HL-60 (cell line): ENCODE measurements around the gene PRKCD.

Source experiments
- DNase-seq, 2 experiments: peaks; one replicate each; pipeline ENCODE4 v3.0.0-alpha.2; 2010 to 2020; ENCODE audit warnings: low read depth in 1 of 2, low spot score in 1 of 2
- H3K27ac ChIP-seq: fragments of 250-450 bp; sonication (Bioruptor Pico); replicated peaks from 2 replicates; pipeline ENCODE4 v1.5.1; 2020; ENCODE audit warnings: mild to moderate bottlenecking, moderate library complexity
- H3K27me3 ChIP-seq: fragments of 250-450 bp; sonication (Bioruptor Pico); 2 replicates; pipeline ENCODE4 v1.5.1; 2021; ENCODE audit warnings: mild to moderate bottlenecking, moderate library complexity; ENCODE audit not compliant: insufficient read depth, poor library complexity, severe bottlenecking
- H3K4me3 ChIP-seq: replicated peaks from 2 replicates; pipeline ENCODE4 v1.5.1; 2011; ENCODE audit warnings: mild to moderate bottlenecking, control low read depth, low read length; ENCODE audit not compliant: insufficient read depth
- CTCF ChIP-seq: IDR thresholded peaks from one replicate; pipeline ENCODE4 v1.5.1; 2011; ENCODE audit warnings: low read length, control low read depth, inconsistent platforms; ENCODE audit not compliant: insufficient read depth
- GABPA ChIP-seq: IDR thresholded peaks from 2 replicates; pipeline ENCODE4 v1.6.1; 2012; ENCODE audit warnings: low read depth
- POLR2AphosphoS5 ChIP-seq: IDR thresholded peaks from 2 replicates; pipeline ENCODE4 v1.6.1; 2012; ENCODE audit warnings: low read depth
- REST ChIP-seq: IDR thresholded peaks from 2 replicates; pipeline ENCODE4 v1.6.1; 2012; ENCODE audit warnings: low read depth; ENCODE audit not compliant: insufficient replicate concordance
- SPI1 ChIP-seq: IDR thresholded peaks from 2 replicates; pipeline ENCODE4 v1.6.1; 2012; ENCODE audit warnings: low read depth, mild to moderate bottlenecking, borderline replicate concordance

Gene PRKCD

GRCh38 chr3:53200501-53201498 lies 39.8 kb downstream of the PRKCD start:
- no peak overlapping the region for H3K27ac ChIP-seq
- DNase-seq = no peak
- no peak for TF ChIP-seq SPI1
- TF ChIP-seq CTCF = no peak
- no peak for TF ChIP-seq GABPA
- no peak for TF ChIP-seq REST
- no peak for TF ChIP-seq POLR2AphosphoS5
- H3K27me3 ChIP-seq = no peaks in the 10 kb centered on the region
- no peak overlapping the region for H3K4me3 ChIP-seq

- Histone ChIP-seq H3K4me3 (no peak overlapping the region), H3K27me3 (no peaks in the 10 kb centered on the region), H3K27ac (no peak overlapping the region)
- DNase-seq = no peak
- TF ChIP-seq CTCF (no peak), SPI1 (no peak), REST (no peak)
Measured at GRCh38 chr3:53202331-53203015, 41.5 kb downstream of the PRKCD start.

- Histone ChIP-seq H3K27me3 (no peaks in the 10 kb centered on the region), H3K4me3 (no peak overlapping the region), H3K27ac (0 out of 2 replicates have a peak overlapping the region, but pooled peaks have one; percentile 12)
- no peak for DNase-seq
- TF ChIP-seq SPI1 (peak; percentile 76), GABPA (no peak)
Measured at GRCh38 chr3:53211706-53212702, 51.0 kb downstream of the PRKCD start.

- Histone ChIP-seq H3K27me3 (no peaks in the 10 kb centered on the region), H3K4me3 (no peak overlapping the region), H3K27ac (no peak overlapping the region)
- DNase-seq = no peak
- TF ChIP-seq REST (no peak), SPI1 (no peak), CTCF (no peak), POLR2AphosphoS5 (no peak), GABPA (no peak)
Measured at GRCh38 chr3:53213276-53213675, 52.3 kb downstream of the PRKCD start.
